ENCODE data around the gene ZDHHC9. TPM values are rescaled to one million over a fixed set of nuclear protein-coding genes. Genes with fewer than 3 reads are reported as not detected.

ZDHHC9 gene
- polyA plus RNA-seq, 1 experiment: 47.5 TPM

DNA sequence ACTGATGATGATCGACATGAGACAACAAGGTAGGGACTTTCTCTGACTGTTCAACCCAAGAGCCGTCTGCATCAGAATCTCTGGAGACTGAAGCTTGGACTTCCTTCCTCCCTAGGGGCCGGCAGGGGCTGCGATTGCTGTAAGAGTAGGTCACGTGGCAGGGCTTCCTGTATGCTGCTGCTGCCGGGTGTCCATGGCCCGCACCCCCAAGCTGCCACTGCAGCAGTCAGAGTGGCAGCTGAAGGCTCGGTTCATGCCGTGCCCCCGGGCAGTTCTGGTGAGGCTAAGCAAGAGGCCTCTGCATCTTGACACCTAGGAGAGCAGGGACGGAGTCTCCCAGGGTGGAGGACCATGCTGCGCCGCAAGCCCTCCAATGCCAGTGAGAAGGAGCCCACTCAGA is 63.9 kb downstream of the ZDHHC9 start, which contains the start of gene SASH3:
TSS of gene SASH3 (plus strand) at position 203 of the 400 bp plus-strand sequence. CDS start at position 352, 149 bp downstream.
- ChIA-PET POLR2A (interaction anchor here (0.5 kb wide), 1 partner anchor 9 kb away, joined by 17 read pairs; no protein-coding TSS in a partner anchor), CTCF (no interaction called here)

GRCh38 chrX:129779086-129779672 is 64.5 kb downstream of the ZDHHC9 start:
- TF ChIP-seq, protein P1, sequence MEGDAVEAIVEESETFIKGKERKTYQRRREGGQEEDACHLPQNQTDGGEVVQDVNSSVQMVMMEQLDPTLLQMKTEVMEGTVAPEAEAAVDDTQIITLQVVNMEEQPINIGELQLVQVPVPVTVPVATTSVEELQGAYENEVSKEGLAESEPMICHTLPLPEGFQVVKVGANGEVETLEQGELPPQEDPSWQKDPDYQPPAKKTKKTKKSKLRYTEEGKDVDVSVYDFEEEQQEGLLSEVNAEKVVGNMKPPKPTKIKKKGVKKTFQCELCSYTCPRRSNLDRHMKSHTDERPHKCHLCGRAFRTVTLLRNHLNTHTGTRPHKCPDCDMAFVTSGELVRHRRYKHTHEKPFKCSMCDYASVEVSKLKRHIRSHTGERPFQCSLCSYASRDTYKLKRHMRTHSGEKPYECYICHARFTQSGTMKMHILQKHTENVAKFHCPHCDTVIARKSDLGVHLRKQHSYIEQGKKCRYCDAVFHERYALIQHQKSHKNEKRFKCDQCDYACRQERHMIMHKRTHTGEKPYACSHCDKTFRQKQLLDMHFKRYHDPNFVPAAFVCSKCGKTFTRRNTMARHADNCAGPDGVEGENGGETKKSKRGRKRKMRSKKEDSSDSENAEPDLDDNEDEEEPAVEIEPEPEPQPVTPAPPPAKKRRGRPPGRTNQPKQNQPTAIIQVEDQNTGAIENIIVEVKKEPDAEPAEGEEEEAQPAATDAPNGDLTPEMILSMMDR (IDR thresholded peaks at IDR 0.05; ENCODE audit: insufficient read depth, low read depth, low read length): no peak
- no peak for DNase-seq (ENCODE audit: low read depth)
- CTCF ChIA-PET: no interaction called here
- no peak overlapping the region for H3K4me3 ChIP-seq (ENCODE audit: low read depth, low read length)
- H3K27me3 ChIP-seq (ENCODE audit: control insufficient read depth, insufficient read depth, low read length): no peaks in the 10 kb centered on the region
- POLR2A ChIA-PET: no interaction called here
- no peaks in the 10 kb centered on the region for H3K36me3 ChIP-seq (ENCODE audit: control insufficient read depth, insufficient read depth, low read length)

More for the DNA sequence above, 63.9 kb downstream of the ZDHHC9 start, which contains the start of gene SASH3:
- Histone ChIP-seq H3K4me3 (ENCODE audit: low read depth, low read length) (no peak within 1 kb of the TSS), H3K36me3 (ENCODE audit: control insufficient read depth, insufficient read depth, low read length) (no peaks in the 10 kb centered on the region), H3K27me3 (ENCODE audit: control insufficient read depth, insufficient read depth, low read length) (no peaks in the 10 kb centered on the region)
- no peak for DNase-seq (ENCODE audit: low read depth)
- TF ChIP-seq, protein P1 (IDR thresholded peaks at IDR 0.05; ENCODE audit: insufficient read depth, low read depth, low read length): no peak

GRCh38 chrX:129777218-129778030 is 66.3 kb downstream of the ZDHHC9 start:
- H3K4me3 ChIP-seq (ENCODE audit: low read depth, low read length): no peak overlapping the region
- H3K27me3 ChIP-seq (ENCODE audit: control insufficient read depth, insufficient read depth, low read length): no peaks in the 10 kb centered on the region
- CTCF ChIA-PET: interaction anchor here (0.6 to 0.9 kb wide), 2 partner anchors 22 to 51 kb away, joined by 3 read pairs; no protein-coding TSS in a partner anchor
- POLR2A ChIA-PET: no interaction called here
- no peaks in the 10 kb centered on the region for H3K36me3 ChIP-seq (ENCODE audit: control insufficient read depth, insufficient read depth, low read length)
- no peak for DNase-seq (ENCODE audit: low read depth)
- TF ChIP-seq, protein P1 (IDR thresholded peaks at IDR 0.05; ENCODE audit: insufficient read depth, low read depth, low read length): no peak

- H3K36me3 ChIP-seq (ENCODE audit: control insufficient read depth, insufficient read depth, low read length): no peaks in the 10 kb centered on the region
- H3K4me3 ChIP-seq (ENCODE audit: low read depth, low read length): no peak overlapping the region
- no peak for DNase-seq (ENCODE audit: low read depth)
- TF ChIP-seq, protein P1 (IDR thresholded peaks at IDR 0.05; ENCODE audit: insufficient read depth, low read depth, low read length): no peak
- ChIA-PET CTCF (interaction anchor here (1.2 kb wide), 1 partner anchor 136 kb away, joined by 3 read pairs; no protein-coding TSS in a partner anchor), POLR2A (no interaction called here)
- H3K27me3 ChIP-seq (ENCODE audit: control insufficient read depth, insufficient read depth, low read length): no peaks in the 10 kb centered on the region
Observed at GRCh38 chrX:129773649-129774458, 69.8 kb downstream of the ZDHHC9 start.
